ENCODE measurements around the gene NBEA.

GRCh38 chr13:35681685-35682084 lies 739.6 kb downstream of the NBEA start:
- TF ChIP-seq ZNF521 (tag by site-specific recombination; IDR thresholded peaks at IDR 0.05) (no peak), REST (tag by site-specific recombination; IDR thresholded peaks at IDR 0.05) (no peak), SP2 (tag by site-specific recombination; IDR thresholded peaks at IDR 0.05) (no peak), ZBTB21 (tag by site-specific recombination; IDR thresholded peaks at IDR 0.05) (no peak), ZBTB17 (tag by site-specific recombination; IDR thresholded peaks at IDR 0.05) (no peak), ZNF37A (tag by site-specific recombination; IDR thresholded peaks at IDR 0.05) (no peak), ZNF530 (tag by site-specific recombination; IDR thresholded peaks at IDR 0.05; ENCODE audit: low read depth) (no peak)
- TF ChIP-seq, protein P1, sequence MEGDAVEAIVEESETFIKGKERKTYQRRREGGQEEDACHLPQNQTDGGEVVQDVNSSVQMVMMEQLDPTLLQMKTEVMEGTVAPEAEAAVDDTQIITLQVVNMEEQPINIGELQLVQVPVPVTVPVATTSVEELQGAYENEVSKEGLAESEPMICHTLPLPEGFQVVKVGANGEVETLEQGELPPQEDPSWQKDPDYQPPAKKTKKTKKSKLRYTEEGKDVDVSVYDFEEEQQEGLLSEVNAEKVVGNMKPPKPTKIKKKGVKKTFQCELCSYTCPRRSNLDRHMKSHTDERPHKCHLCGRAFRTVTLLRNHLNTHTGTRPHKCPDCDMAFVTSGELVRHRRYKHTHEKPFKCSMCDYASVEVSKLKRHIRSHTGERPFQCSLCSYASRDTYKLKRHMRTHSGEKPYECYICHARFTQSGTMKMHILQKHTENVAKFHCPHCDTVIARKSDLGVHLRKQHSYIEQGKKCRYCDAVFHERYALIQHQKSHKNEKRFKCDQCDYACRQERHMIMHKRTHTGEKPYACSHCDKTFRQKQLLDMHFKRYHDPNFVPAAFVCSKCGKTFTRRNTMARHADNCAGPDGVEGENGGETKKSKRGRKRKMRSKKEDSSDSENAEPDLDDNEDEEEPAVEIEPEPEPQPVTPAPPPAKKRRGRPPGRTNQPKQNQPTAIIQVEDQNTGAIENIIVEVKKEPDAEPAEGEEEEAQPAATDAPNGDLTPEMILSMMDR (tag by site-specific recombination; IDR thresholded peaks at IDR 0.05) = no peak
- TF ChIP-seq, protein P2, sequence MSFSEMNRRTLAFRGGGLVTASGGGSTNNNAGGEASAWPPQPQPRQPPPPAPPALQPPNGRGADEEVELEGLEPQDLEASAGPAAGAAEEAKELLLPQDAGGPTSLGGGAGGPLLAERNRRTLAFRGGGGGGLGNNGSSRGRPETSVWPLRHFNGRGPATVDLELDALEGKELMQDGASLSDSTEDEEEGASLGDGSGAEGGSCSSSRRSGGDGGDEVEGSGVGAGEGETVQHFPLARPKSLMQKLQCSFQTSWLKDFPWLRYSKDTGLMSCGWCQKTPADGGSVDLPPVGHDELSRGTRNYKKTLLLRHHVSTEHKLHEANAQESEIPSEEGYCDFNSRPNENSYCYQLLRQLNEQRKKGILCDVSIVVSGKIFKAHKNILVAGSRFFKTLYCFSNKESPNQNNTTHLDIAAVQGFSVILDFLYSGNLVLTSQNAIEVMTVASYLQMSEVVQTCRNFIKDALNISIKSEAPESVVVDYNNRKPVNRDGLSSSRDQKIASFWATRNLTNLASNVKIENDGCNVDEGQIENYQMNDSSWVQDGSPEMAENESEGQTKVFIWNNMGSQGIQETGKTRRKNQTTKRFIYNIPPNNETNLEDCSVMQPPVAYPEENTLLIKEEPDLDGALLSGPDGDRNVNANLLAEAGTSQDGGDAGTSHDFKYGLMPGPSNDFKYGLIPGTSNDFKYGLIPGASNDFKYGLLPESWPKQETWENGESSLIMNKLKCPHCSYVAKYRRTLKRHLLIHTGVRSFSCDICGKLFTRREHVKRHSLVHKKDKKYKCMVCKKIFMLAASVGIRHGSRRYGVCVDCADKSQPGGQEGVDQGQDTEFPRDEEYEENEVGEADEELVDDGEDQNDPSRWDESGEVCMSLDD (tag by site-specific recombination; IDR thresholded peaks at IDR 0.05) = no peak
